Cerebellar nuclear complex (tissue), 1 donor: ENCODE measurements around the gene DNAH6.

Experiments used
- DNase-seq, 2 experiments: peaks; one replicate each; lab custom pipeline; 2025; lab: John Stamatoyannopoulos, UW

DNAH6 gene

DNA sequence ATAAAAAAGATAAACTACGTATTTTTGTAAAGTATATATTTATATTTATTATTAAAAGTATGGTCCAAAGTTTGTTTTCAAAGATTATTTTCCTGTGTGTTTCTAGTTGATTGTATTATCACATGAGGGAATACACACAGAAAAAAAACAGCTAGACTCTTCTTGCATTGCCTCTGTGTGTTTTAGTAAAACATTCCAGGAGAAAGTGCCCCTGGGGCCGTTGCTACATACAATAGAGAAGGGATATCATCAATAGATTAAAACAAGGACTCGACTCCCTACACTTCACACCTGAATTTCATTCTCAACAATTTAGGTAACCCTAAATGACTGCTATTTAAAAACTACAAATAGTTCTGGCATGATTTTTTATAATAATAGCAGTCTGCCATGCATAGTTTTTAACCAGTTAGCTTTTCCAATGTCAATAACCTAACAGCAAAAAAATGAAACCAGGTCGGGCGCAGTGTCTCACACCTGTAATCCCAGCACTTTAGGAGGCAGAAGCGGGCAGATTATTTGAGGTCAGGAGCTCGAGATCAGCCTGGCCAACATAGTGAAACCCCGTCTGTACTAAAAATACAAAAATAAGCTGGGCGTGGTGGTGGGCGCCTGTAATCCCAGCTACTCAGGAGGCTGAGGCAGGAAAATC is 171.3 kb downstream of the DNAH6 start:
- DNase-seq: no peak

DNA sequence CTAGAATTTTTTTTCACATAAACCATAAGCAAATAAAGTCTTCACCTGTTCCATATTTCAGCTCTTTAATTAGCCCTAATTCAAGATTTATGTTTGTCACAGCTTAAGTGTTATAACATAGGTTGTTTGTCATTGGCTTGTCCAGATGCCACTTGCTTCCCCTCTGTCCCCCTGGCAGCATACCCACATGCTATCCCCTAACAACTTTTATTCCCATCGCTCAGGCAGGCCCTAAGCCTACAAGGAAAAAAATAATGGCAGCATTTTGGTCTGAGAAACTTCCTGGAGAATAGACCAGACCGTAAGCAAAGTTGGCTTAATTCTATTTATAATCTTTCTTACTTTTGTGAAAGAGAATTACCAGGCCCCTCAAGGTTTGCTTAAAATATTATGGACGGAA is 173.9 kb downstream of the DNAH6 start:
- no peak for DNase-seq

- no peak for DNase-seq
Observed at GRCh38 chr2:84694088-84694622, 177.9 kb downstream of the DNAH6 start.

DNA sequence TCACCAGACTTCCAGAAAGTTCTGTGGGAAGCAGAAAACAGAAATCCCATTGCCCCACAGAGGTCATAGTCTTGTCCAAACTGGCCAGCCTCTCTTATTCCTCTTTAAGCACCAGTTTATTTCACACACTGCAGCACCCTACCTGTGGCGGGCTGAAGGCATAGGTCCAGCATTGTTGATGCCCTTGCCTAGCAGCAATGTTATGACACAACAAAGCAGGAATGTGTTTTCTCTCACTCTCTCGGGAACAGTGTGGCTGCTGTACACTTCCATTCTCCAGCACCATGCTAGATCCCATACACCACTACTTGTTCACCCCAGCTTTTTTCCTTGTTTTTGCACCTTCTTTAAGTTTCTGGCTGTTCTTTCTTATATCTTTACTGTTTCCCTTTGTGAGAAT is 181.6 kb downstream of the DNAH6 start:
- DNase-seq: no peak

DNA sequence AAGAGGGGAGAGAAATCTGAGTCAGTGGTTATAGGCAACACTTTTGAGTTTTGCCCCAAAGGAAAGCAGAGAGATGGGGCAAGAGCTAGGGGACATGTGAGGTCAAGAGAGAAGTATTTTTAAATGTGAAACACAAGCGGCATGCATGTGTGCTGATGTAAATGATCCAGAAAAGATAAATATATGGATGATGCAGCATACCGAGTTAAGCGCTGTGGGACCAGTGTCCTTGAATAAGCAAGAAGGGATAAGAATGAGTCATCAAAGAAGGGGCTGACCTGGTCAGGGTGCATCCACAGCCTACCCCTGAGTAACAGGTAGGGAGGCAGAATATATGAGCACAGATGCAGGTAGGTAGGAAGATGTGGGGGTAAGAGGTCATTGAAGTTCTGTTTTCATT is 183.7 kb downstream of the DNAH6 start:
- no peak for DNase-seq

GRCh38 chr2:84701880-84702279 is 185.6 kb downstream of the DNAH6 start:
- DNase-seq: no peak

GRCh38 chr2:84702941-84703340 is 186.6 kb downstream of the DNAH6 start:
- no peak for DNase-seq

- DNase-seq: no peak
Observed at GRCh38 chr2:84703831-84704230, 187.5 kb downstream of the DNAH6 start.

DNA sequence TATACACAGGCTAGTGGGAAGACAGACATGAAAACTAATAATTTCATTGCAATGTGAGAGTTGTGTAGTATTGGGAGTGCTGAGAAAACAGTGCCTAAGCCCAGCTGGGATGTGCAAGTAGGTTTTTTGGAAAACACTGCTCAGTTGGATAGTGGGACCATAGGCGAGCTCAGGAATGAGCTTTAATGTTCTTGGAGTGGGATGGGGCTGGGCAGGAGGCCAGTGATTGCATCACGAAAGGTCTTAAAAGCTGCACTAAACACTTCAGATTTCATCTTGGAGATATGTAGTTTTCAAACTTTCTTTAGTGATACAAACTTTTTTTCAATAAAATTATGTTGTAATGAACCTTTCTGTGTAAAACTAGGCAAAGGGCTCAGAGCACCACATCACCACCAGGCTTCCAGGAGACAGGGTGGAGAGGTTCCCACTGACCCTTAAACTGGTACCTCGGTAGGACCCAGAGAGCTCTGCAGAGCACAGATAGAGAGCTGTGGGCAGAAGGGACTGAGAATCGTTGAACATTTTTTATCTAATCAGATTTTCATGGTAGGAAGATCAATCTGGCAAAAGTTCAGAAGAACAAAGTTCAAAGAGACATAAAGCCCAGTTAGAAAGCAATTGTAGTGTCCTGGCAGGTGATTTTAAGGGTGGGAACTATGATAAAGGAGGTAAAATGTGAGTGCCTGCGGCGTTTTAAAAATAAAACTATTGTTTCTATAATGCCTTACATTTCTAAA is 188.4 kb downstream of the DNAH6 start:
- DNase-seq: no peak

- no peak for DNase-seq
Observed at GRCh38 chr2:84705858-84706257, 189.6 kb downstream of the DNAH6 start.

- DNase-seq: no peak
Observed at GRCh38 chr2:84708442-84708841, 192.1 kb downstream of the DNAH6 start.

- no peak for DNase-seq
Observed at GRCh38 chr2:84711651-84712050, 195.4 kb downstream of the DNAH6 start.

DNA sequence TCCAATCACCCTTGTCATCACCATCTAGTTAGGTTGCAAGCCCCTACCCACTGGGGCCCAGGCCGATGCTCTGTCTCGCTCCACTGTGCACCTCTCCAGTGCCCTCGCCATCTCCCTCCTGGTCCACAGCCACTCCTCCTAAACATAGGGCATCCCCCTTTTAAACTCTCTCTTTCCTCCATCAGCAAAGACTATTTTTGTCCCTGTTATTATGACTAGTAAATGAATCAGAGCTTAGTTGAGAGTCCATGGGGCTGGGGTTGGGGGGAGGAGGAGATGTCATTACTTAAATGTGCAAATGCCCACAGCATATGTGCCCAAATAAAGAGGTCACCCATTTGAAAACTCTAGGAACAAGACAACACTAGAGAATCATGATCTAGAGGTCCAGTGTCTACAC is 197.1 kb downstream of the DNAH6 start:
- DNase-seq: no peak

GRCh38 chr2:84716564-84716963 is 200.3 kb downstream of the DNAH6 start:
- DNase-seq: no peak

- no peak for DNase-seq
Observed at GRCh38 chr2:84717302-84717701, 201.0 kb downstream of the DNAH6 start.

- no peak for DNase-seq
Observed at GRCh38 chr2:84719434-84719833, 203.1 kb downstream of the DNAH6 start.

DNA sequence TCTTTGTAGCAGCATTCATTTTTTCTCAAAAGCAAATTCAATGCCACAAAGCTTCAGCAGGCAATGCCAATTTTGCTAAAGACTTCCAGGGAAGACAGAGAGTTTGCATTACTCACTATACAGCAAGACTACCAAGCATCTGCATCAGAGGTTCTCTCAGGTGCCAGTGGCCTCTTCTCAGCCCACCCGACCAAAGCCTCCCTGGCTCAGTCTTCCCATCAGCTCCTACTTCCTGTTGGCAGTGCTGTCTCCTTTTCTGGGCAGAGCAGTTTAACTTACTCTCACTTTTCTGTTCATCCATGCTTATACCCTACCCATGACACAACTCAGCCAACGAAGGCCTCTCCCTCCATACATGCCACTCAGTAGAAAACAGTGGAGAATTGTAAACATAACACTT is 207.5 kb downstream of the DNAH6 start:
- no peak for DNase-seq

DNA sequence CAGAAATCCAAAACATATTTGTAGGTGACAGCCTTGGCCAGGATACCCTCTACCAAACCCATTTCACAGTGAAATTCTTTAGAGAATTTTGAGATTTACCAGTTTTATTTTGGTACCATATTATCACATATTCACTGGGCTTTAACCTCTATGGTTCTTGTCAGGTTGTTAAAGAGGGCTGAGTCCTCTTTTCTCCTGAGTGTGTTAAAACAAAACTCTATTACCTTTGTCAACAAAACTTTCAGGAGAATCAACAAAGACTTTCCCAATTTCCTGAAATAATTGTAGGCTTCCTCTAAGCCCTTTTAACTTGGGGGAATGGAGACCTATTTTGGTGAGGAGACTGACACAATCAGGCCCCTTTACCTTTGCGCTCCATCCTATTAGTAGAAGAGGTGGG is 209.4 kb downstream of the DNAH6 start:
- DNase-seq: no peak

- DNase-seq: no peak
Observed at GRCh38 chr2:84727315-84727714, 211.0 kb downstream of the DNAH6 start.

- no peak for DNase-seq
Observed at GRCh38 chr2:84729224-84729623, 212.9 kb downstream of the DNAH6 start.

DNA sequence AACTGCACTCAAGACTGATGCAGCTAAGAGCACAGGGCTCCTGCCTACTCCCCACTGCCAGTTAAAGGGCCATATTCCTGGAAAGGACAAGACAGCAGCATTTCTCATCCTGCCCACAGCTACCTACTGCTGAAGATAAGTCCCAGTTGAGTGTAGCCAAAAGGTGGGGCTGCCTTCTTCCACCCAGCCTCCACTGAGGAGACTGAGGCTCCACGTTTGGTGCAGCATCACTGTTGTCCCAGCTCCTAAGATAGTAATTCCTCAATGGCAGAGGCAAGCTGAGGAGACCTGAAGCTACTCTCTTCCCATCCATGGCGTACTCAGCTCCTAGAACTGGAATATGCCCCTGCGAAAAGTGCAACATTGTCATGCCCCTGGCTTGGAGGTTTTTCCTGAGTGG is 214.9 kb downstream of the DNAH6 start:
- no peak for DNase-seq

DNA sequence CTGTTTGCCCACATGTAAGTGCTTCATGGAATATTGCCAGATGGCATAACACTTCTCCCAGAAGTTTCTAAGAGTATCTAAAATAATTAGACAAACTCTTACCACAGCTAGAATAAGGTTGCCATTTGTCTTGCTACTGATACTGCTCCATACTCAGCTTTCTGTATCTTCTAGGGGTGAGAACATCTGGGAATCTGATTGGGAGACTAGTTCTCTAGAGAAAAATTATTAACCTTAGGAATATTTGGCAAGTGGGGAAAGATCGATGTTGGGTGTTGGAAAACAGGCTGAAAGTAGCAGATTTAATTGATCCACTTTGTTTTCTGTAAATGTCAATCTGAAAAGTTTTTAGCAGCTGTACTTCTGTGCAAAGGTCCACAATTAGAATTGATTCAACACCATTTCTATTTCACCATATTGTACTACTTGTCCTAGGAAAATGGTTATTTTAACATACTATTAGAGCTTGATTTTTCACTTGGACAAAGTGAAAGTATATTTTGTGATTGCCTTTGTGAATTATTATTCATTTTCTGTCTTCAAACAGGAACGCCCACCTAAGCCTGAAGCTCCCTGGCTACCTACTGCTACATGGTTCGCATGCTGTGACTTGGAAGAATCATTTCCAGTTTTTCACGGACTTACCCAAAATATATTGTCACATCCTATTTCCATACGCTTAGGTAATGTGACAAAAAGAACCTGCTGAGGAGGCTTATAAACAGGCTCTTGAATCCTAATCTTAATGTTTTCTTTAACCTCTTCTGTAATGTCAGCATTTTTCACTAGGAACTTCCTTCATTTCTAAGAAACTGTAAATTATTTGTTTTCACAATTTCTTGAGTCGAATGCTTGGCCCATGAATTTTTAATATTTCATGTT is 216.8 kb downstream of the DNAH6 start:
- DNase-seq: no peak

DNA sequence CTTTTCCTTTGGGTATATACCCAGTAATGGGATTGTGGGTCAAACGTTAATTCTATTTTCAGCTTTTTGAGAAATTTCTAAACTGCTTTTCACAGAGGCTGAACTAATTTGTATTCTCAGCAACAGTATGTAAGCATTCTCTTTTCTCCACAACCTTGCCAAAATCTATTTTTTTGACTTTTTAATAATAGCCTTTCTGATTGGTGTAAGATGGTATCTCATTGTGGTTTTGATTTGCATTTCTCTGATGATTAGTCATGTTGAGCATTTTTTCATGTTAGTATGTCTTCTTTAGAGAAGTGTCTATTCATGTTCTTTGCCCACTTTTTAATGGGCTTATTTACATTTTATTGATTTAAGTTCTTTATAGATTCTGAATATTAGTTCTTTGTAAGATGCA is 219.1 kb downstream of the DNAH6 start:
- DNase-seq: no peak
